Fibroblast of lung (primary cell): ENCODE results near the gene NEDD4L. TPM values are rescaled to one million over a fixed set of nuclear protein-coding genes. Genes with fewer than 3 reads are reported as not detected.

Experiments used
- DNase-seq, 2 donors: peaks; one replicate each; pipeline versions ENCODE4 v3.0.0 to v3.0.0-alpha.2; 2010; ENCODE audit warnings: low read depth in 2 of 2
- H2AFZ ChIP-seq: 2 replicates; pipeline ENCODE4 v1.5.1; 2012; ENCODE audit warnings: low read length, control low read depth, inconsistent platforms
- H3K27ac ChIP-seq: 2 replicates; pipeline ENCODE4 v1.5.1; 2011; ENCODE audit warnings: low read length, control low read depth; ENCODE audit not compliant: insufficient read depth
- H3K27me3 ChIP-seq: 2 replicates; pipeline ENCODE4 v1.5.1; 2011; ENCODE audit warnings: mild to moderate bottlenecking, low read length; ENCODE audit not compliant: control insufficient read depth, insufficient read depth
- H3K36me3 ChIP-seq: 2 replicates; pipeline ENCODE4 v1.5.1; 2011; ENCODE audit warnings: low read length; ENCODE audit not compliant: control insufficient read depth, insufficient read depth
- H3K4me1 ChIP-seq: 2 replicates; pipeline ENCODE4 v1.5.1; 2011; ENCODE audit warnings: low read length; ENCODE audit not compliant: control insufficient read depth, insufficient read depth; ENCODE audit errors: extremely low read depth
- H3K4me2 ChIP-seq: 2 replicates; pipeline ENCODE4 v1.5.1; 2011; ENCODE audit warnings: low read length, control low read depth; ENCODE audit not compliant: insufficient read depth; ENCODE audit errors: extremely low read depth
- H3K4me3 ChIP-seq, 4 experiments: fragments of 200-600 bp in 1 of 4; sonication (generic) in 1 of 4; replicated peaks in 1 of 4; 2 replicates each; pipeline ENCODE4 v1.5.1; 2011 to 2016; ENCODE audit warnings: low read length in 4 of 4, low read depth in 3 of 4, mild to moderate bottlenecking in 3 of 4, control low read depth in 2 of 4, inconsistent platforms in 1 of 4, mixed read lengths in 1 of 4; ENCODE audit not compliant: insufficient read depth in 1 of 4; ENCODE audit errors: control extremely low read depth in 1 of 4
- H3K79me2 ChIP-seq: 2 replicates; pipeline ENCODE4 v1.5.1; 2012; ENCODE audit warnings: mild to moderate bottlenecking, low read length, inconsistent platforms; ENCODE audit not compliant: control insufficient read depth, insufficient read depth
- H3K9ac ChIP-seq: 2 replicates; pipeline ENCODE4 v1.5.1; 2011; ENCODE audit warnings: mild to moderate bottlenecking, low read length, control low read depth; ENCODE audit not compliant: insufficient read depth
- H3K9me3 ChIP-seq: 2 replicates; pipeline ENCODE4 v1.5.1; 2012; ENCODE audit warnings: low read depth, low read length; ENCODE audit not compliant: control insufficient read depth, insufficient read depth
- H4K20me1 ChIP-seq: 2 replicates; pipeline ENCODE4 v1.5.1; 2011; ENCODE audit warnings: low read length; ENCODE audit not compliant: control insufficient read depth, insufficient read depth; ENCODE audit errors: extremely low read depth
- CTCF ChIP-seq, 2 donors: IDR thresholded peaks in 1 of 2; conservative IDR thresholded peaks in 1 of 2; 1 replicate in 1 of 2; 2 replicates in 1 of 2; pipeline ENCODE4 v1.5.1; 2011 to 2012; ENCODE audit warnings: low read length in 2 of 2, control low read depth in 1 of 2, inconsistent platforms in 1 of 2, low read depth in 1 of 2, mild to moderate bottlenecking in 1 of 2
- EZH2 ChIP-seq: IDR thresholded peaks from 2 replicates; pipeline ENCODE4 v1.5.1; 2012; ENCODE audit warnings: low read length, control low read depth, mild to moderate bottlenecking; ENCODE audit errors: missing control alignments
- polyA plus RNA-seq, 2 donors: library from polyadenylated mRNA; depleted of rRNA in 1 of 2; stranded (reverse) in 1 of 2; unstranded in 1 of 2; fragments of >200 nt; gene quantifications; 2 replicates each; pipeline ENCODE4 v1.2.1, GENCODE V29; 2011 to 2012; ENCODE audit warnings: missing spikeins in 1 of 2
- total RNA-seq: library from RNA; depleted of rRNA; stranded (reverse); fragments of >200 nt; gene quantifications from 2 replicates; pipeline ENCODE4 v1.2.1, GENCODE V29; 2014

NEDD4L gene
- total and polyA plus RNA-seq, 2 donors (not counting 1 experiment from before 2014, with no cell fraction given): 5.5 to 18.7 TPM

- peak overlapping the region; percentile 85 for H2AFZ ChIP-seq
- H3K27me3 ChIP-seq: peaks cover 2% of the 10 kb centered on the region
- H3K9ac ChIP-seq: no peak overlapping the region
- peak overlapping the region; percentile 22 to 49 (median 44) for H3K4me3 ChIP-seq
- no peaks in the 10 kb centered on the region for H3K79me2 ChIP-seq
- H4K20me1 ChIP-seq: no peaks in the 10 kb centered on the region
- no peaks in the 10 kb centered on the region for H3K36me3 ChIP-seq
- H3K4me2 ChIP-seq: peak overlapping the region; percentile 71
- H3K4me1 ChIP-seq: peaks cover 3% of the 10 kb centered on the region
- TF ChIP-seq CTCF (conservative IDR thresholded peaks at IDR 0.05 in 1 of 2, IDR thresholded peaks at IDR 0.05 in 1 of 2; ENCODE audit: low read depth in 1 of 2, low read length in 2 of 2) (no peak), EZH2 (no peak)
- no peak for DNase-seq
- H3K9me3 ChIP-seq: no peaks in the 10 kb centered on the region
- no peak overlapping the region for H3K27ac ChIP-seq
Observed at GRCh38 chr18:58438958-58439300, 394.9 kb downstream of the NEDD4L start.

- Histone ChIP-seq H3K9me3 (no peaks in the 10 kb centered on the region), H4K20me1 (no peaks in the 10 kb centered on the region), H3K9ac (no peak overlapping the region), H2AFZ (no peak overlapping the region), H3K36me3 (no peaks in the 10 kb centered on the region), H3K27ac (no peak overlapping the region), H3K4me2 (no peak overlapping the region), H3K27me3 (no peaks in the 10 kb centered on the region), H3K4me3 (no peak overlapping the region), H3K4me1 (no peaks in the 10 kb centered on the region), H3K79me2 (no peaks in the 10 kb centered on the region)
- TF ChIP-seq CTCF (conservative IDR thresholded peaks at IDR 0.05 in 1 of 2, IDR thresholded peaks at IDR 0.05 in 1 of 2; ENCODE audit: low read depth in 1 of 2, low read length in 2 of 2) (no peak), EZH2 (no peak)
- DNase-seq: no peak
Observed at GRCh38 chr18:58443671-58444070, 399.6 kb downstream of the NEDD4L start.

GRCh38 chr18:58446391-58447060 is 402.5 kb downstream of the NEDD4L start:
- Histone ChIP-seq H3K9ac (no peak overlapping the region), H2AFZ (no peak overlapping the region), H3K9me3 (no peaks in the 10 kb centered on the region), H3K27ac (no peak overlapping the region), H4K20me1 (no peaks in the 10 kb centered on the region), H3K4me2 (no peak overlapping the region), H3K36me3 (no peaks in the 10 kb centered on the region), H3K27me3 (no peaks in the 10 kb centered on the region), H3K4me1 (no peaks in the 10 kb centered on the region), H3K4me3 (no peak overlapping the region), H3K79me2 (no peaks in the 10 kb centered on the region)
- no peak for TF ChIP-seq EZH2
- no peak for TF ChIP-seq CTCF (conservative IDR thresholded peaks at IDR 0.05 in 1 of 2, IDR thresholded peaks at IDR 0.05 in 1 of 2; ENCODE audit: low read depth in 1 of 2, low read length in 2 of 2)
- DNase-seq: no peak
